Tibial artery (tissue), 4 donors: ENCODE results near the gene SKIC2.
"Not testable (repeated sequence)": the region's sequence is repeated elsewhere in the genome, so short reads cannot be mapped to it uniquely, and the experiment has no call there.

ENCODE experiments used
- DNase-seq, 2 donors: peaks; one replicate each; pipeline ENCODE4 v3.0.0-alpha.2; 2019
- H3K27ac ChIP-seq, 2 donors: fragments of 200-600 bp; sonication (generic) in 1 of 2; 1 replicate in 1 of 2; 2 replicates in 1 of 2; pipeline ENCODE4 v1.5.1; 2018 to 2019; ENCODE audit warnings: mild to moderate bottlenecking in 1 of 2
- H3K27me3 ChIP-seq, 2 donors: fragments of 200-600 bp; sonication (generic) in 1 of 2; one replicate each; pipeline versions ENCODE4 v1.5.1 to v1.6.0; 2016 to 2019
- H3K36me3 ChIP-seq, 3 donors: fragments of 200-600 bp; sonication (generic) in 2 of 3; one replicate each; pipeline ENCODE4 v1.5.1; 2016 to 2019; ENCODE audit warnings: mild to moderate bottlenecking in 2 of 3
- H3K4me1 ChIP-seq, 4 donors: fragments of 200-600 bp; sonication (generic) in 2 of 4; 1 replicate in 3 of 4; 2 replicates in 1 of 4; pipeline ENCODE4 v1.5.1; 2016 to 2019
- H3K4me3 ChIP-seq, 2 donors: fragments of 200-600 bp; sonication (generic) in 1 of 2; 1 replicate in 1 of 2; 2 replicates in 1 of 2; pipeline ENCODE4 v1.5.1; 2018 to 2019; ENCODE audit warnings: mild to moderate bottlenecking in 2 of 2
- H3K9me3 ChIP-seq, 3 donors: fragments of 200-600 bp; sonication (generic) in 1 of 3; one replicate each; pipeline ENCODE4 v1.5.1; 2016 to 2019
- intact Hi-C: fragments of 100-400 bp; cut with DNase I; formaldehyde crosslinking; loops from one replicate; pipeline ENCODE4 v1.15.0; 2023; ENCODE audit warnings: low total_unique reads
- TF ChIP-seq, protein P1 (sequence below), 2 experiments: fragments of 200-600 bp in 1 of 2; fragments of 450-650 bp in 1 of 2; IDR thresholded peaks; one replicate each; pipeline ENCODE4 v1.5.1; 2017 to 2019; ENCODE audit warnings: antibody characterized with exemption in 2 of 2, mild to moderate bottlenecking in 1 of 2, moderate library complexity in 1 of 2

Gene SKIC2

DNA sequence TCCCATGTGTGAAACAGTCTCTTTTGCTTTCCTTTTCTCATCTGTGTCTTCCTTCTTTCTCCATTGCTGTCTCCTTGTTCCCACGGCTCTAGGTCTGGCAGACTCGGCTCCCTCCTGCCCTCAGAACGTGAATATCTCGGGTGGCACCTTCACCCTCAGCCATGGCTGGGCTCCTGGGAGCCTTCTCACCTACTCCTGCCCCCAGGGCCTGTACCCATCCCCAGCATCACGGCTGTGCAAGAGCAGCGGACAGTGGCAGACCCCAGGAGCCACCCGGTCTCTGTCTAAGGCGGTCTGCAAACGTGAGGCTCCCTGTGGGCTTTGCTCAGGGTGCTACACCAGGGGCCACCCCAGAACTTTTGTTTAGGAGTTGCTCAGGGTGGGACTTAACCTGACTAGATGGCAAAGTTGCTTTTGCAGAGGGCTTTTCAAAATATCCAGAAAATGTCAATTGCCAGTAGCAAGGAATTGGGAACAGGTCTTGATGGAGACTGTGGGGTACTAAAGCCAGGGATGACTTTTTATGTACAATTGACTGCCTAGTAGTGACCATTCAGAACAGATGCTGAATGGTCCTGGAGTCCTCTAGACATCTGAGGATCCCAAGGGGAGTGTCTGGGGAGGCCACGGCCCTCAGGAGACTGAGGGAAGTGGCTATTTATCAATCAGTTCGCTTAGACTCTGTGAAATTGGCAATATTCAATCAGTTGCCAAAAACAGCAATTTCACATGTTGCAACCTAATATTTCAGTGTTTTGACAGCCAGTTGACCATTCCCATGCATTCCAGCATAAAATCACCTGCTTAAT, 30.9 kb upstream of the SKIC2 start:
- intact Hi-C loops, result no loop called here
- TF ChIP-seq, protein P1, sequence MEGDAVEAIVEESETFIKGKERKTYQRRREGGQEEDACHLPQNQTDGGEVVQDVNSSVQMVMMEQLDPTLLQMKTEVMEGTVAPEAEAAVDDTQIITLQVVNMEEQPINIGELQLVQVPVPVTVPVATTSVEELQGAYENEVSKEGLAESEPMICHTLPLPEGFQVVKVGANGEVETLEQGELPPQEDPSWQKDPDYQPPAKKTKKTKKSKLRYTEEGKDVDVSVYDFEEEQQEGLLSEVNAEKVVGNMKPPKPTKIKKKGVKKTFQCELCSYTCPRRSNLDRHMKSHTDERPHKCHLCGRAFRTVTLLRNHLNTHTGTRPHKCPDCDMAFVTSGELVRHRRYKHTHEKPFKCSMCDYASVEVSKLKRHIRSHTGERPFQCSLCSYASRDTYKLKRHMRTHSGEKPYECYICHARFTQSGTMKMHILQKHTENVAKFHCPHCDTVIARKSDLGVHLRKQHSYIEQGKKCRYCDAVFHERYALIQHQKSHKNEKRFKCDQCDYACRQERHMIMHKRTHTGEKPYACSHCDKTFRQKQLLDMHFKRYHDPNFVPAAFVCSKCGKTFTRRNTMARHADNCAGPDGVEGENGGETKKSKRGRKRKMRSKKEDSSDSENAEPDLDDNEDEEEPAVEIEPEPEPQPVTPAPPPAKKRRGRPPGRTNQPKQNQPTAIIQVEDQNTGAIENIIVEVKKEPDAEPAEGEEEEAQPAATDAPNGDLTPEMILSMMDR (IDR thresholded peaks at IDR 0.05), result no peak
- Histone ChIP-seq H3K9me3 (no peaks in the 10 kb centered on the region), H3K36me3 (no peaks in the 10 kb centered on the region), H3K4me1 (no peaks in the 10 kb centered on the region), H3K27me3 (peaks cover 0 to 5% of the 10 kb centered on the region in 2 donors), H3K4me3 (peak overlapping the region in 1 of 2 donors; percentile 6), H3K27ac (no peak overlapping the region)
- no peak for DNase-seq

DNA sequence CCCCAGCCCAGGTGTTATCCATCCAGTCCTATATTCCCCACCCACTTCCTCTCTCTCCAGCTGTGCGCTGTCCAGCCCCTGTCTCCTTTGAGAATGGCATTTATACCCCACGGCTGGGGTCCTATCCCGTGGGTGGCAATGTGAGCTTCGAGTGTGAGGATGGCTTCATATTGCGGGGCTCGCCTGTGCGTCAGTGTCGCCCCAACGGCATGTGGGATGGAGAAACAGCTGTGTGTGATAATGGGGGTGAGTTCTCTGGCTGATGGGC, 30.4 kb upstream of the SKIC2 start:
- H3K4me3 ChIP-seq, result no peak overlapping the region
- intact Hi-C loops, result no loop called here
- H3K36me3 ChIP-seq, result no peaks in the 10 kb centered on the region
- H3K4me1 ChIP-seq, result no peaks in the 10 kb centered on the region
- TF ChIP-seq, protein P1 (IDR thresholded peaks at IDR 0.05), result no peak
- peaks cover 0 to 5% of the 10 kb centered on the region in 2 donors for H3K27me3 ChIP-seq
- no peak for DNase-seq
- H3K9me3 ChIP-seq, result no peaks in the 10 kb centered on the region
- no peak overlapping the region for H3K27ac ChIP-seq

DNA sequence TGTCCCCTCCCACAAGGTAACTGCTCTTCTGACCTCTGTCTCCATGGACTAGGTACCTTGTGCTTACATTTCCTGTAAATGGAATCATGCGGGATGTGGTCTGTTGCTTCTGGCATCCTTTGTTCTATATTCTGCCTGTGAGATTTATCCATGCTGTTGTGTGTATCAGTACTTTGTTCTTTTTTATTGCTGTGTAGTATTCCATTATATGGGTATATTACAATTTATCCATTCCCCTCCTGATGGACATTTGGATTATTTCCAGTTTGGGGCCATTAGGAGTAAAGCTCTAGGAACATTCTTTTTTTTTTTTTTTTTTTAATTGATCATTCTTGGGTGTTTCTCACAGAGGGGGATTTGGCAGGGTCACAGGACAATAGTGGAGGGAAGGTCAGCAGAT, 28.0 kb upstream of the SKIC2 start:
- no peak for DNase-seq
- H3K27me3 ChIP-seq, result peaks cover 0 to 5% of the 10 kb centered on the region in 2 donors
- no peaks in the 10 kb centered on the region for H3K9me3 ChIP-seq
- intact Hi-C loops, result no loop called here
- H3K27ac ChIP-seq, result no peak overlapping the region
- TF ChIP-seq, protein P1 (IDR thresholded peaks at IDR 0.05), result no peak
- no peaks in the 10 kb centered on the region for H3K4me1 ChIP-seq
- no peaks in the 10 kb centered on the region for H3K36me3 ChIP-seq
- H3K4me3 ChIP-seq, result no peak overlapping the region

DNA sequence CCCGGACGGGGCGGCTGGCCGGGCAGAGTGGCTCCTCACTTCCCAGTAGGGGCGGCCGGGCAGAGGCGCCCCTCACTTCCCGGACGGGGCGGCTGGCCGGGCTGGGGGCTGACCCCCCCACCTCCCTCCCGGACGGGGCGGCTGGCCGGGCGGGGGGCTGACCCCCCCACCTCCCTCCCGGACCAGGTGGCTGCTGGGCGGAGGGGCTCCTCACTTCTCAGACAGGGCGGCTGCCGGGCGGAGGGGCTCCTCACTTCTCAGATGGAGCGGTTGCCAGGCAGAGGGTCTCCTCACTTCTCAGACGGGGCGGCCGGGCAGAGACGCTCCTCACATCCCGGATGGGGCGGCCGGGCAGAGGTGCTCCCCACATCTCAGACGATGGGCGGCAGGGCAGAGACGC, 26.8 kb upstream of the SKIC2 start:
- DNase-seq, H3K4me3 ChIP-seq, H3K4me1 ChIP-seq: not testable (repeated sequence)

DNA sequence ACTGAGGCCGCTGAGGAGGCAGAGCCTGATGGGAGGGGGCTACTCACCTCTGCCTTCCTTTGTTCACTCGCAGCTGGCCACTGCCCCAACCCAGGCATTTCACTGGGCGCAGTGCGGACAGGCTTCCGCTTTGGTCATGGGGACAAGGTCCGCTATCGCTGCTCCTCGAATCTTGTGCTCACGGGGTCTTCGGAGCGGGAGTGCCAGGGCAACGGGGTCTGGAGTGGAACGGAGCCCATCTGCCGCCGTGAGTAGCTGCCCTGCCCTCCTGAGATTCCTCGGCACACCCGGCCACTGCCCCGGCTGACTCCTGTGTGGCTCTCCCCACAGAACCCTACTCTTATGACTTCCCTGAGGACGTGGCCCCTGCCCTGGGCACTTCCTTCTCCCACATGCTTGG, 25.4 kb upstream of the SKIC2 start:
- Histone ChIP-seq H3K27me3 (peaks cover 0 to 5% of the 10 kb centered on the region in 2 donors), H3K4me3 (no peak overlapping the region), H3K27ac (no peak overlapping the region), H3K36me3 (no peaks in the 10 kb centered on the region), H3K9me3 (no peaks in the 10 kb centered on the region), H3K4me1 (no peaks in the 10 kb centered on the region)
- no peak for DNase-seq
- intact Hi-C loops, result no loop called here
- TF ChIP-seq, protein P1 (IDR thresholded peaks at IDR 0.05), result no peak

More for the DNA sequence above, 26.8 kb upstream of the SKIC2 start:
- intact Hi-C loops, H3K27ac ChIP-seq, H3K9me3 ChIP-seq, H3K27me3 ChIP-seq, H3K36me3 ChIP-seq: not testable (repeated sequence)

DNA sequence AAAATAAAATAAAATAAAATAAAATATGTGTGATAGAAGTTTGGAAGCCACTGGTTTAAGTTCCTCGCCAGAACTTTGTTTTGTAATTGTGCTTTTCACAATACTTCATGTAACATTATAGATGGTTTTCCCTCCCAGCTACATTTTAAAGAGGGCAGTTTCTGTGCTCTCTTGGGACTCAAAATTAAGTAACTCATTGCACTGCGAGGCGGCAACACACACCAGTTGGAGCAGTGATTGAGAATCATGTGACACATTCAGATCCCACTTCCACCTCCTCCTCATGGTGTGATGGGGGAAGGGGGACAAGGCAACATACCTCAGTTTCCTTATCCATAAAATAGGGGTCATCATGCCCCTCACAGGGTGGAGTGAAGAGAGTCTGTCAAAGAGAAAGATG, 24.0 kb upstream of the SKIC2 start:
- Histone ChIP-seq H3K4me1 (no peaks in the 10 kb centered on the region), H3K27ac (no peak overlapping the region), H3K36me3 (no peaks in the 10 kb centered on the region), H3K27me3 (no peaks in the 10 kb centered on the region), H3K9me3 (no peaks in the 10 kb centered on the region), H3K4me3 (no peak overlapping the region)
- intact Hi-C loops, result no loop called here
- DNase-seq, result no peak
- TF ChIP-seq, protein P1 (IDR thresholded peaks at IDR 0.05), result no peak
